SH-SY5Y (cell line): ENCODE measurements around the gene CDKN2AIPNL.

Source experiments
- GATA2 ChIP-seq: IDR thresholded peaks from 2 replicates; pipeline ENCODE4 v1.6.1; 2011; ENCODE audit warnings: mild to moderate bottlenecking, low read depth, low read length
- GATA3 ChIP-seq: IDR thresholded peaks from 2 replicates; pipeline ENCODE4 v1.6.1; 2011; ENCODE audit warnings: low read depth, mild to moderate bottlenecking, low read length, moderate library complexity

DNA sequence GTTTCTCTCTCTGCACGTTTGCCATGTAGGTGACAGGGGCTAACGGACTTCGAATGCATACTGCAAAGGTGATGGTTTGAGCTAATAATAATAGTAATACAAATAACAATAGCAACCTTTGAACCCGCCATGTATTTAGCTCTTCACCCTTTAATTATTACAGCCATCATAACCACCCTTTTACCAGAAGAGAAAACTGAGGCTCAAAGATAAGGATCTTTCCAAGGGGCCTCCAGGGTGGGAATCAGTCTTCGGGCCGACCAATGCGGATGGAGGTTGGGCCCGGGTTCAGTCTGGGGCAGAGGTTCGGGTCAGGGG is 494 bp downstream of the CDKN2AIPNL start:
- TF ChIP-seq GATA2 (peak; percentile 94), GATA3 (peak; percentile 66)
